Effector memory CD4-positive, alpha-beta T cell (primary cell): ENCODE results near the gene ESM1.
"Not testable (repeated sequence)": the region's sequence is repeated elsewhere in the genome, so short reads cannot be mapped to it uniquely, and the experiment has no call there.

Experiments
- DNase-seq, 3 donors: peaks; one replicate each; pipeline ENCODE4 v3.0.0-alpha.2; 2020
- H3K27ac ChIP-seq: 2 replicates; pipeline ENCODE4 v1.7.0; 2013; ENCODE audit warnings: mild to moderate bottlenecking, low read length, moderate library complexity; ENCODE audit not compliant: insufficient read depth, poor library complexity, severe bottlenecking
- H3K27me3 ChIP-seq: replicated peaks from 2 replicates; pipeline ENCODE4 v1.7.0; 2013; ENCODE audit warnings: mild to moderate bottlenecking, low read length; ENCODE audit not compliant: insufficient read depth, control insufficient read depth, poor library complexity, severe bottlenecking
- H3K36me3 ChIP-seq: 2 replicates; pipeline ENCODE4 v1.7.0; 2013; ENCODE audit warnings: mild to moderate bottlenecking, low read length, moderate library complexity; ENCODE audit not compliant: control insufficient read depth, insufficient read depth
- H3K4me1 ChIP-seq: 2 replicates; pipeline ENCODE4 v1.7.0; 2013; ENCODE audit warnings: low read length, mild to moderate bottlenecking; ENCODE audit not compliant: control insufficient read depth, insufficient read depth, poor library complexity, severe bottlenecking
- H3K4me3 ChIP-seq: 2 replicates; pipeline ENCODE4 v1.7.0; 2013; ENCODE audit warnings: low read length, low read depth, mild to moderate bottlenecking; ENCODE audit not compliant: insufficient read depth, poor library complexity, severe bottlenecking
- H3K9me3 ChIP-seq: 2 replicates; pipeline ENCODE4 v1.7.0; 2013; ENCODE audit warnings: mild to moderate bottlenecking, low read length, moderate library complexity; ENCODE audit not compliant: control insufficient read depth
- total RNA-seq, 3 donors: gene quantifications; one replicate each; lab custom pipeline; 2026; lab: John Stamatoyannopoulos, UW

The ESM1 gene, protein sequence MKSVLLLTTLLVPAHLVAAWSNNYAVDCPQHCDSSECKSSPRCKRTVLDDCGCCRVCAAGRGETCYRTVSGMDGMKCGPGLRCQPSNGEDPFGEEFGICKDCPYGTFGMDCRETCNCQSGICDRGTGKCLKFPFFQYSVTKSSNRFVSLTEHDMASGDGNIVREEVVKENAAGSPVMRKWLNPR
- 0.17 to 1.0 (median 0.58) reads per million in 3 donors for total RNA-seq

DNA sequence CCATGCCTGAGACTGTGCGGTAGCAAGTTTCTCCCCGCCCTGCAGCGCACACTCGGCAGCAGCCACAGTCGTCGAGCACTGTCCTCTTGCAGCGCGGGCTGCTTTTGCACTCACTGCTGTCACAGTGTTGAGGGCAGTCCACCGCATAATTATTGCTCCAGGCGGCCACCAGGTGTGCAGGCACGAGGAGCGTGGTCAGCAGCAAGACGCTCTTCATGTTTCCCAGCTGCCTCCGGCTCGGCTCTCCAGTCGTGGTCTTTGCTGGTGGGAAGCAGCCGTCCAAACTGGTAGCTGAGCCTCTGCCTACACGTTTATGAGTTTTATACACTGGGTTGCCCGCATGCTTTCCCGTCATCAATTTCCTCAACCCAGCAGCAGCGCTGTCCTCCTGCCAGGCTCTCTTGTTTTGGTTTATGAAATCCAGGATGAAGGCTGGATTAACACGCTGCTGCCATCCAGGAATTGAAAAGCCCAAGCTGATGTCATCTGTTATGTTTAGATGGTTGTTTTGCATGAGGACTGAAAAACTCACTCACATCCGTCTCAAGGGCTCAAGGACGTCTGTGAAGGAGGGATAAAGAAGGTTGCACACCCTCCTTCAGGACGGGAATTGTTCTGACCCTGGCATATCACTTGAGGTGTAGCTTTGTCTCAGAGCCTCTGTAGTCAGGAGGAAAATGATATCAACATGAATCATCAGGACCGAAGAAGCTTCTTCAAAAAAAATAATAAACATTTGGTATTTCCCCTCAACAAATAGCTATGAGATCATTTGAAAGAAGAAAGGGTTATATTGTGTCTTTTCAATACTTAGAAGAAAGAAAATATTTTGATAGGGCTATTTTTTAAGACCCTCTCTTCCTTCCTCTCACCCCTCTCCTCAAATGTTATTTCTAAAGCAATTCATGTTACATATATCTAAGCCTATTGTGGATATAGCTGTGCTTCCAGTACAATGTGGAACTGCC lies at the start of gene ESM1:
Gene ESM1 (minus strand): TSS at position 293 of the 968 bp plus-strand sequence. CDS start 76 bp downstream, at position 217.
- no peak for DNase-seq
- H3K9me3 ChIP-seq = no peaks in the 10 kb centered on the region
- H3K27me3 ChIP-seq = no peaks in the 10 kb centered on the region
- peak within 1 kb of the TSS; percentile 8 for H3K4me3 ChIP-seq
- peaks cover 21% of the 10 kb centered on the region for H3K4me1 ChIP-seq
- no peaks in the 10 kb centered on the region for H3K36me3 ChIP-seq
- H3K27ac ChIP-seq = no peak within 1 kb of the TSS

DNA sequence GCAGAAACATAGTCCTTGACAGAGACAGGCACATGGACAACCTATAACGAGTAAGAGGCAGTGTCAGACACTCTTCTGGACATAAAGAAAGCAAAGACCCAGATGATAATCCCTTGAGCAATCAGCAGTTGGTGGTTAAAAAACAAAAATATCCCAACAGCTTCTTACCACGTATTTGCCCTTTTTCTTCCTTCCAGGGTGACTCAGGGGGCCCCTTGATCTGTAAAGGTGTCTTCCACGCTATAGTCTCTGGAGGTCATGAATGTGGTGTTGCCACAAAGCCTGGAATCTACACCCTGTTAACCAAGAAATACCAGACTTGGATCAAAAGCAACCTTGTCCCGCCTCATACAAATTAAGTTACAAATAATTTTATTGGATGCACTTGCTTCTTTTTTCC lies 48.2 kb upstream of the ESM1 start:
- DNase-seq = no peak
- H3K9me3 ChIP-seq = no peaks in the 10 kb centered on the region
- H3K4me3 ChIP-seq = no peak overlapping the region
- no peak overlapping the region for H3K27ac ChIP-seq
- H3K4me1 ChIP-seq = peaks cover 11% of the 10 kb centered on the region
- H3K36me3 ChIP-seq = no peaks in the 10 kb centered on the region
- H3K27me3 ChIP-seq = no peaks in the 10 kb centered on the region

DNA sequence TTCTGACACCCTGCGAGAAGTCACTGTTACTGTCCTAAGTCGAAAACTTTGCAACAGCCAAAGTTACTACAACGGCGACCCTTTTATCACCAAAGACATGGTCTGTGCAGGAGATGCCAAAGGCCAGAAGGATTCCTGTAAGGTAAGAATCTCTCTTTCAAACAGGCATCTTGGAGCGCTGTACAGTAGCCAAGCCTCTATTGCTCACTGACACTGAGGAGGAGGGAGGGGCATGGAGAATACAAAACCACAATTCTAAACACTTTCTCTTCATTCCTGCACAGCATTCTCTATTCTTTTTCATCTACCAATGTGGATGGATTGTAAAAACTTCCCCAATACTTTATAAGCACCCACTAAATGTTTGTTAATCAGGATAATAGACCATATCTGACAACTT lies 46.1 kb upstream of the ESM1 start:
- H3K27me3 ChIP-seq = no peaks in the 10 kb centered on the region
- peaks cover 14% of the 10 kb centered on the region for H3K4me1 ChIP-seq
- no peaks in the 10 kb centered on the region for H3K36me3 ChIP-seq
- H3K9me3 ChIP-seq = no peaks in the 10 kb centered on the region
- DNase-seq = no peak
- no peak overlapping the region for H3K27ac ChIP-seq
- no peak overlapping the region for H3K4me3 ChIP-seq

DNA sequence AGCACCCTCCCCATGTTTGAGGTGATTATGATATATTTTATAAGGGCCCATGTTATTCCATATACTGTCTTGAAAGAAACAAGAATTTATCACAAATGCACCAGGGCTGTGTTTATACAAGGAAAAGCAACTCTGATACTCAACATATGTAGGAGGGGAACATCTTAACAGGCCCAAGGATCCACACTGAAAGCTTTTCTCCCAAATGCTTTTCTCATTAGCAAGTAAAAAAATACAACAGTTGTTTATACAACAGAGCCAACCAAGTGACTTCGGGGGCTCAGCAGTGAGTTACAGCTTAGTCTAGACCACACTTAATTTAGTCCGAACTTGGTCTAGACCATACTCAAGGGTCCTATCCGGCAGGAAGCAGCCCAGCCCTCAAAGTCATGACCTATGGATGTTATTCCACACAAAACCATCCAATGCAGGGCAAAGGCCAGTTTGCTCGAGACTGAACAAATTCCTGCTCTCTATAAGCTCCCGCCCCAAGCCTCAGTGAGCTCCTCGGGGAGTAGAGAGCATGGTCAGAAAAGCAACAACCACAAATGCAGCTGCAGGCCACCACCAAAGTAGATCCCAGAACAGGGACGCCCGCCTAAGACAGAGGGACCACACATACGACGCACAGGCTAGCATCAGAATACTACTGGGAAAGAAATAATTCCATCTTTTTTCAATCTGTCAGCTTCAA lies 45.4 kb upstream of the ESM1 start:
- Histone ChIP-seq H3K4me1 (peaks cover 12% of the 10 kb centered on the region), H3K27me3 (no peaks in the 10 kb centered on the region), H3K4me3 (no peak overlapping the region), H3K36me3 (no peaks in the 10 kb centered on the region), H3K27ac (no peak overlapping the region), H3K9me3 (no peaks in the 10 kb centered on the region)
- DNase-seq = no peak

DNA sequence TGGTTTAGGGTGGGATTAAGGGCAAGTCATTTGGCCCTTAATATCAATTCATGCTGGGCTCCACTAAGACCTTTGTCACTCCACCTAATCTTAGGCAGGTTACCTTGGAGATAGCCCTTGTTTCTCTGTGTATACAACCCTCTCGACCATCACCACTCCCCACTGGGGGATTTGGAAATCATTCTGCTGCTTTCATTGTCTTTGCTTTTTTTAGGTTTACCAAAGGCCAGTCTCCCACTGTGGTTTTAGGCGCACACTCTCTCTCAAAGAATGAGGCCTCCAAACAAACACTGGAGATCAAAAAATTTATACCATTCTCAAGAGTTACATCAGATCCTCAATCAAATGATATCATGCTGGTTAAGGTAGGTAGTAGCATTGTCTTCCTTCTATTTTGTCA lies 44.8 kb upstream of the ESM1 start:
- H3K27me3 ChIP-seq = no peaks in the 10 kb centered on the region
- no peaks in the 10 kb centered on the region for H3K36me3 ChIP-seq
- no peak for DNase-seq
- peaks cover 12% of the 10 kb centered on the region for H3K4me1 ChIP-seq
- H3K4me3 ChIP-seq = no peak overlapping the region
- H3K9me3 ChIP-seq = no peaks in the 10 kb centered on the region
- H3K27ac ChIP-seq = no peak overlapping the region

DNA sequence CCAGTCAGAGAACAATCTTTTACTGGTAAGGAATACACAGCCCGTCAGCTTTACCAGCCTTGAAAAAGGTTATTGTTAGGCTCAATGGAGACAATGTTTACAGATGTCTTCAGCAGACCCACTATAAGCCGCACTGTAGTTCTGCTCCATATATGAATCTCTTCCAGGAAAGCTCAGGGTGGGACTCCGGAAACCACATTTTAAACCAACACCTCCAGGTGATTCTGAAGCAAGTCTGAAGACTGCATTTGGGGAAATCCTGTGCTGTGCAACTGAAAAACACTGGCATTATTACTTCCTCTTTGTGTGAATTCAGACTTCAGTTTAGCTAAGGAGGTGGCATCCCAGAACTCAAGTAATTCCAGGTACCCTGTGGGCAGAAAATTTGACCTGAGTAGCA lies 42.2 kb upstream of the ESM1 start:
- H3K9me3 ChIP-seq = no peaks in the 10 kb centered on the region
- H3K27me3 ChIP-seq = no peaks in the 10 kb centered on the region
- H3K4me1 ChIP-seq = peaks cover 13% of the 10 kb centered on the region
- peak in 1 of 3 donors; percentile 10 for DNase-seq
- H3K27ac ChIP-seq = no peak overlapping the region
- H3K36me3 ChIP-seq = no peaks in the 10 kb centered on the region
- H3K4me3 ChIP-seq = peak overlapping the region; percentile 2

DNA sequence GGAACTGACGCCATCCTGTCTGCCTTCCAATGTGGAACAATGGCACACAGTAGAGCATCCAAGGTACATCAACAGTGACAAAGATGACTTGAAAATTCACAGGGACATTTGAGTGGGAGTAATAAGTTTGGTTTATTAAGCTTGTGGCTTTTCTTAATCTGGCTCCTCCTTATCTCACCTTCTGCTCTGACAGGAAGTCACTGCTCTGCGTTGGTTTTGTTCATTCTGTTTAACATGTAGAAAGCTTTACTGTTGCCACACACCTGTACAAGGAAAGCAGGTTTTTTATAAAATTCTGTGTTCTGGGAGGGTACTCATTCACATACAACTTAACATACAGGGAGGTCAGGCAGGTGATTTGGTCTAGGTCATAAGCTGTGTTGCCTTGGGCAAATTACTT lies 37.1 kb upstream of the ESM1 start:
- no peak overlapping the region for H3K27ac ChIP-seq

DNA sequence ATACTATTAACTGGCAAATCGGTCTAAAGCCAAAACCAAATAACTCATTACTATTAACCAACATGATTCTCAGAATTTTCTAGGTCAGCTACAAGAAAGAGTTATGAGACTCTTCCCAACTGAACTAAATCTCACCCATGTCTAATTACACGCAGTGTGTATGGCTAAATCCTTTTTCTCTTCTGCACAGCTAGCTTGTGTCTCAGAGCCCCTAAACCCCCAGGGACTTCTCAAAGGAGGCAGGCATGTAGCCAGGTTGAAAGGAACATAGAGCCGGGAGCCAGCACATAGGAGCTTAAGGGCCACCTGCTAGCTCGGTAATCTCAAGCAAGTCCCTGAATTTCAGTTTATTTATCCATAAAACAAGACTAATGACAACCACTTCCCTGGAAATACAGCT lies 36.4 kb upstream of the ESM1 start:
- DNase-seq = no peak
- Histone ChIP-seq H3K9me3 (no peaks in the 10 kb centered on the region), H3K36me3 (no peaks in the 10 kb centered on the region), H3K4me3 (no peak overlapping the region), H3K27me3 (no peaks in the 10 kb centered on the region), H3K4me1 (peaks cover 11% of the 10 kb centered on the region), H3K27ac (no peak overlapping the region)

More for the DNA sequence above, 37.1 kb upstream of the ESM1 start:
- Histone ChIP-seq H3K36me3 (no peaks in the 10 kb centered on the region), H3K4me1 (peaks cover 17% of the 10 kb centered on the region), H3K4me3 (no peak overlapping the region), H3K9me3 (no peaks in the 10 kb centered on the region), H3K27me3 (no peaks in the 10 kb centered on the region)
- DNase-seq = no peak

DNA sequence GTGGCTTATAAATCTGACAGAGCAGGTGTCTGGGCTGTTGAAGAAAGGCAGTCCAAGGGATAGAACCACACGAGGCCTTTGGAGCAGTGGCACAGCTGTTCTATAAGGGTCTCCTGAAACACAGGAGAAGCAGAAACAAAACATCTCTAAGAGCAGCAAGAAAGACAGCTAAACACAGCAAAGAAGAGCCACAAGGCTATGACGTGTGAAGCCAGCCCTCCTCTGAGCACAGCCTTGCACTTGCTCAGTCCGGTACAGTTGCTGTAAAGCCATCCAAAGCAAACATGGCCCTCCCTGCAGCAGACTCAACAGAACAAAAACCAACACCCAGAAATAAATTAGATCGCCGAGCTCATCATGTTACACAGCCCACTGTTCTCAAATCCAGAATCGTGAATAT lies 36.0 kb upstream of the ESM1 start:
- no peaks in the 10 kb centered on the region for H3K27me3 ChIP-seq
- no peak overlapping the region for H3K27ac ChIP-seq
- H3K36me3 ChIP-seq = no peaks in the 10 kb centered on the region
- H3K4me3 ChIP-seq = no peak overlapping the region
- no peaks in the 10 kb centered on the region for H3K9me3 ChIP-seq
- DNase-seq = no peak
- peaks cover 8% of the 10 kb centered on the region for H3K4me1 ChIP-seq

DNA sequence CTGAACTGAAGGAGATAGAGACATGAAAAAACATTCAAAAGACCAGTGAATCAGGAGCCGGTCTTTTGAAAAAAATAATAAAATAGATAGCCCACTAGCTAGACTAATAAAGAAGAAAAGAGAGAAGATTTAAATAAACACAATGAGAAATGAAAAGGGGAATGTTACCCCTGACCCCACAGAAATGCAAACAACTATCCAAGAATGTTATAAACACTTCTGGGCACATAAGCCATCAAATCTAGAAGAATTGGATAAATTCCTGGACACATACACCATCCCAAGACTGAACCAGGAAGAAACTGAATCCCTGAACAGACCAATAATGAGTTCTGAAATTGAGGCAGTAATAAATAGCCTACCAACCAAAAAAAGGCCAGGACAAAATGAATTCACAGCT lies 24.8 kb upstream of the ESM1 start:
- not testable (repeated sequence) for DNase-seq, H3K4me1 ChIP-seq, H3K9me3 ChIP-seq, H3K36me3 ChIP-seq, H3K27ac ChIP-seq, H3K4me3 ChIP-seq, H3K27me3 ChIP-seq
